ENCODE data around the gene PRR29. TPM values are rescaled to one million over a fixed set of nuclear protein-coding genes. Genes with fewer than 3 reads are reported as not detected.

Gene PRR29
- total RNA-seq, 1 donor from 2014 or later, result 3.7 TPM

DNA sequence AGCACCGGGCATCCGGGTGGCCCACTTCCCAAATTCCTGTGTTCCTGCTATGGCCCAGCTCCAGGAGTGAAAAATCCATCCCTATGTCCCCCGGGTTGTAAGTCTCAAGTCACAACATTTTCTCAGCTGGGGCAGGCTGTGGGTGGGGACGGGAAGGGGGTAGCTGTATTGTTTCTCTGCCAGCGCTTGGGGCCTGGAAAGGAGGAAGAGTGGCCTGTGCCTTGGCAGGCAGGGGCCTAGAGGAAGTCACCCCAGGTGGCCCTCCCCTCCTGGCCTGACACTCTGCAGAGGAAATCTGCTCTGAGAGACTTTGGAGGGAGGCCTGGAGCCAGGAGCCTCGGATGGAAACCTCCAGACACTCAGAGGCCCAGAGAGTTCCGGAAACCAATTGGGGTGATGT lies 14.8 kb upstream of the PRR29 start:
- DNase-seq (ENCODE audit: low spot score, unreplicated experiment), result no peak
- Mint-ChIP-seq H3K27ac (no peak overlapping the region), H3K27me3 (peaks cover 12% of the 10 kb centered on the region), H3K9me3 (ENCODE audit: low read depth) (peaks cover 12% of the 10 kb centered on the region), H3K4me1 (ENCODE audit: low read depth) (peaks cover 10% of the 10 kb centered on the region), H3K36me3 (ENCODE audit: insufficient read depth) (peaks cover 5% of the 10 kb centered on the region), H3K4me3 (ENCODE audit: low read depth) (no peak overlapping the region)
- TF ChIP-seq, protein P1, sequence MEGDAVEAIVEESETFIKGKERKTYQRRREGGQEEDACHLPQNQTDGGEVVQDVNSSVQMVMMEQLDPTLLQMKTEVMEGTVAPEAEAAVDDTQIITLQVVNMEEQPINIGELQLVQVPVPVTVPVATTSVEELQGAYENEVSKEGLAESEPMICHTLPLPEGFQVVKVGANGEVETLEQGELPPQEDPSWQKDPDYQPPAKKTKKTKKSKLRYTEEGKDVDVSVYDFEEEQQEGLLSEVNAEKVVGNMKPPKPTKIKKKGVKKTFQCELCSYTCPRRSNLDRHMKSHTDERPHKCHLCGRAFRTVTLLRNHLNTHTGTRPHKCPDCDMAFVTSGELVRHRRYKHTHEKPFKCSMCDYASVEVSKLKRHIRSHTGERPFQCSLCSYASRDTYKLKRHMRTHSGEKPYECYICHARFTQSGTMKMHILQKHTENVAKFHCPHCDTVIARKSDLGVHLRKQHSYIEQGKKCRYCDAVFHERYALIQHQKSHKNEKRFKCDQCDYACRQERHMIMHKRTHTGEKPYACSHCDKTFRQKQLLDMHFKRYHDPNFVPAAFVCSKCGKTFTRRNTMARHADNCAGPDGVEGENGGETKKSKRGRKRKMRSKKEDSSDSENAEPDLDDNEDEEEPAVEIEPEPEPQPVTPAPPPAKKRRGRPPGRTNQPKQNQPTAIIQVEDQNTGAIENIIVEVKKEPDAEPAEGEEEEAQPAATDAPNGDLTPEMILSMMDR (IDR thresholded peaks at IDR 0.05; ENCODE audit: unreplicated experiment), result no peak

DNA sequence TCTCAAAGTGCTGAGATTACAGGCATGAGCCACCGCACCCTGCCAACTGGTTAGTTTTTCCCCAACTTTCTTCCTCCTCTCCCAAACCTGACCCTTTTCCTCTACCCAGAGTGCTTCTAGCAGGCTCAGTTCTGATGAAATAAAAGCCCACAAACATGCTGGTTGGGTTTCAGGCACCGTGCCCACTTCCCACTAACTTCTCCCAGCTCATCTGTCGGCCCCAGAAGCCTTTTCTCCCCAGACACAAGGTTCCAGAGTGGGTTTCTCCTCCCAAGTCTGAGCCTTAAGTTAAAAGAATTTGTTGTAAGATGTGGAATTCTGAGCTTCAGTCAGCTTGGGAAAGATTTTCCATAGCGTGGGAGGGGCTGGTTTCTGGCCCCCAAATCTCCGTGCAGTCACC lies 13.9 kb upstream of the PRR29 start:
- TF ChIP-seq, protein P1 (IDR thresholded peaks at IDR 0.05; ENCODE audit: unreplicated experiment), result no peak
- H3K36me3 Mint-ChIP-seq (ENCODE audit: insufficient read depth), result peaks cover 5% of the 10 kb centered on the region

DNA sequence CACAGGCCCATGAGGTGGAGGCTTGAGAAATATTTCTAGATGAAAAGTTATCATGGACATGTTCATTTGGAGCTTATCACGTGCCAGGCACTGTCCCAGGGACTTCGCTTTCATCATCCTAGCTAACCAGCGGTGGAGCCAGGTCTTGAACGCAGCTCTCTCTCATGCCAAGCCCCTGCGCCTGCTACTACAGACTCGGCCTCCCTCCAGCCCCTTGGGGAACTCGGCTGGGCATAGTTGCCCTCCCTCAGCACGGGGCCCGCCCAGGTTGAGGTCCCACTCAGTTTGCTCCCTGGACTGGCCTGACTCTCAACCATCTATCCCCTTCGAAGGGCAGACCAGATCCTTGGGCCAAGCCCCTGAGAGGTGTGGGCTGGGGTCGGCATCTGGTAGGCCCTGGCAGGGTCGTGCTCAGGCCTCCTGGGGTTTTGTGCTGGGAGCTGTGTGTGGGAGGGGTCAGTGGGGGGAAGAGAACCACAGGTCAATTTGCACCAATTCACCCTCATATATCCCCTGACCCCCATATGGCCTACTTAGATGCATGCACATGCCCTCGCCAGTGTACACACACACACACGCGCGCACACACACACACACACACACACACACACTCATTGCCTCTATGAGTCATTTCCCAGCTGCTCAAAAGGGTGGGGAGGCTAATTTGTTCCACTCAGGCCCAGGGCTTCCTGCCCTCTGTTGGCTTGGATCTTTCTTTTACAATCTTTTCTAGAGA lies 13.3 kb upstream of the PRR29 start:
- Mint-ChIP-seq H3K27ac (no peak overlapping the region), H3K9me3 (ENCODE audit: low read depth) (peaks cover 12% of the 10 kb centered on the region), H3K27me3 (peaks cover 20% of the 10 kb centered on the region), H3K4me3 (ENCODE audit: low read depth) (no peak overlapping the region), H3K36me3 (ENCODE audit: insufficient read depth) (peaks cover 5% of the 10 kb centered on the region), H3K4me1 (ENCODE audit: low read depth) (peaks cover 18% of the 10 kb centered on the region)
- TF ChIP-seq, protein P1 (IDR thresholded peaks at IDR 0.05; ENCODE audit: unreplicated experiment), result no peak
- DNase-seq (ENCODE audit: low spot score, unreplicated experiment), result no peak

More for the DNA sequence above, 13.9 kb upstream of the PRR29 start:
- no peak overlapping the region for H3K4me3 Mint-ChIP-seq (ENCODE audit: low read depth)
- DNase-seq (ENCODE audit: low spot score, unreplicated experiment), result no peak
- peaks cover 15% of the 10 kb centered on the region for H3K27me3 Mint-ChIP-seq
- no peak overlapping the region for H3K27ac Mint-ChIP-seq
- peaks cover 14% of the 10 kb centered on the region for H3K4me1 Mint-ChIP-seq (ENCODE audit: low read depth)
- H3K9me3 Mint-ChIP-seq (ENCODE audit: low read depth), result peaks cover 12% of the 10 kb centered on the region

DNA sequence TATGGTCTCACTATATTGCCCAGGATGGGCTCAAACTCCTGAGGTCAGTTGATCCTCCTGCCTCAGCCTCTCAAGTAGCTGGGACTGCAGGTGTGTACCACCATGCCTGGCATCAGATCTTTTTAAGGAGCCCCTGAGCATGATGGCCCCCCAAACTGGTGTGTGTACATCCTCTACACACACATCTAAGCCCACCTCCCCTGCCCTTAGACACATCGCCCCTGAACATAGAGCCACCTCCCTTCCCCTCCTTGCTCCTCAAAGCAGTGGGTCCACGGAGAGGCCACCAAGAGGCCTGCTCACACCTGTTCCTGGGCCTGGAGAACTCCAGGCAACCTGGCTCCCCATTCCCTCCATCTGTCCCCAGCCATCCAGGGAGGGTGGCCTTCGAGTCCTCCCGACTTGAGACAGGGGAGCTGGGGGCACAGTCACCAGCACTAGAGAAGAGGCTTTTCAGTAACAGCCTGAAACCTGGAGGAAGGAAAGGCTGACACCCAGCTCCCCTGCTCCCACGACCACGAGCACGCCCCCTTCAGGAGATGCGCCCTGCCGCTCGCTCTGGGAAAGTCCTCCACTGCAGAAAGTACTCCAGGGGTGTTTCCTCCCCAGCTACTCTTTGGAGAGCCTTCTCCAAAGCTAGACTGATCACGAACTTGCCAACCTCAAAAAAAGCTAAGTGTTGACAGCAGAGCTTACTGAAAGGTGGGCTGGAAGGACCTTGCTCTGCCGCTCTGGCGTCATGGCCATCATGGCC lies 12.6 kb upstream of the PRR29 start:
- H3K27ac Mint-ChIP-seq, result no peak overlapping the region
- no peak for DNase-seq (ENCODE audit: low spot score, unreplicated experiment)
- TF ChIP-seq, protein P1 (IDR thresholded peaks at IDR 0.05; ENCODE audit: unreplicated experiment), result no peak
- H3K4me3 Mint-ChIP-seq (ENCODE audit: low read depth), result no peak overlapping the region
- peaks cover 5% of the 10 kb centered on the region for H3K36me3 Mint-ChIP-seq (ENCODE audit: insufficient read depth)
- peaks cover 12% of the 10 kb centered on the region for H3K9me3 Mint-ChIP-seq (ENCODE audit: low read depth)
- H3K27me3 Mint-ChIP-seq, result peaks cover 26% of the 10 kb centered on the region
- peaks cover 19% of the 10 kb centered on the region for H3K4me1 Mint-ChIP-seq (ENCODE audit: low read depth)

DNA sequence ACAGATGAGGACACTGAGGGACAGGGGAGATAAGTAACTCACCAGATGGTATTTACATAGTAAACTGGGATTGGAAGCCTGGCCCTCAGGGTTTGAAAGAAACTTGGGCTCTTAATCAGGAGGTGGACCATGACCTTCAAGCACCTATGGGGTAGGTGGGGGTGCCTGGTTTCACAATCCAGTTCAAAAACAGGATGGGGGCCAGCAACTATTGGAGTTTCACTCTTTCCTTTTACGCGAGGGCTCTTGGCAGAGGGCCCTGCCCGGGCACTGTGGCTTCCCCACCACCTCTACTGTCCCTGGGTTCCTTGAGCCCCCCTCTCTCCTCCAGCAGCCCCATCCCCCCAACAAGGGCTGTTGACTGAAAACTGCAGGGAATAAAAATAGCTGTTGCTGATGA lies 11.3 kb upstream of the PRR29 start:
- no peak for DNase-seq (ENCODE audit: low spot score, unreplicated experiment)
- peaks cover 5% of the 10 kb centered on the region for H3K36me3 Mint-ChIP-seq (ENCODE audit: insufficient read depth)
- H3K4me3 Mint-ChIP-seq (ENCODE audit: low read depth), result no peak overlapping the region
- H3K4me1 Mint-ChIP-seq (ENCODE audit: low read depth), result peaks cover 19% of the 10 kb centered on the region
- H3K27ac Mint-ChIP-seq, result no peak overlapping the region
- TF ChIP-seq, protein P1 (IDR thresholded peaks at IDR 0.05; ENCODE audit: unreplicated experiment), result no peak
- H3K9me3 Mint-ChIP-seq (ENCODE audit: low read depth), result peaks cover 10% of the 10 kb centered on the region
- peaks cover 39% of the 10 kb centered on the region for H3K27me3 Mint-ChIP-seq

Measured in progenitor cell of endocrine pancreas (in vitro differentiated cells).